ENCODE measurements around the gene SUSD3.
"Not testable (repeated sequence)": the region's sequence is repeated elsewhere in the genome, so short reads cannot be mapped to it uniquely, and the experiment has no call there.

Gene SUSD3

GRCh38 chr9:93108291-93109041, 50.0 kb downstream of the SUSD3 start:
- DNase-seq (ENCODE audit: low read depth in 2 of 3, low spot score in 2 of 3) = no peak

GRCh38 chr9:93110311-93110855, 51.9 kb downstream of the SUSD3 start:
- no peak for DNase-seq (ENCODE audit: low read depth in 2 of 3, low spot score in 2 of 3)

GRCh38 chr9:93111001-93111370, 52.5 kb downstream of the SUSD3 start:
- no peak for DNase-seq (ENCODE audit: low read depth in 2 of 3, low spot score in 2 of 3)

GRCh38 chr9:93111371-93112115, 53.0 kb downstream of the SUSD3 start:
- DNase-seq (ENCODE audit: low read depth in 2 of 3, low spot score in 2 of 3) = no peak

- DNase-seq (ENCODE audit: low read depth in 2 of 3, low spot score in 2 of 3) = no peak
Observed at GRCh38 chr9:93112116-93112863, 53.8 kb downstream of the SUSD3 start.

GRCh38 chr9:93112864-93113389, 54.4 kb downstream of the SUSD3 start:
- no peak for DNase-seq (ENCODE audit: low read depth in 2 of 3, low spot score in 2 of 3)

- DNase-seq (ENCODE audit: low read depth in 2 of 3, low spot score in 2 of 3) = no peak
Observed at GRCh38 chr9:93114169-93114983, 55.9 kb downstream of the SUSD3 start.

GRCh38 chr9:93114984-93115335, 56.5 kb downstream of the SUSD3 start:
- no peak for DNase-seq (ENCODE audit: low read depth in 2 of 3, low spot score in 2 of 3)

- no peak for DNase-seq (ENCODE audit: low read depth in 2 of 3, low spot score in 2 of 3)
Observed at GRCh38 chr9:93115486-93116071, 57.1 kb downstream of the SUSD3 start.

- DNase-seq (ENCODE audit: low read depth in 2 of 3, low spot score in 2 of 3) = no peak
Observed at GRCh38 chr9:93116072-93116961, 57.8 kb downstream of the SUSD3 start.

- DNase-seq (ENCODE audit: low read depth in 2 of 3, low spot score in 2 of 3) = not testable (repeated sequence)
Observed at GRCh38 chr9:93117521-93117920, 59.0 kb downstream of the SUSD3 start.

GRCh38 chr9:93117924-93118862, 59.7 kb downstream of the SUSD3 start:
- DNase-seq (ENCODE audit: low read depth in 2 of 3, low spot score in 2 of 3) = no peak

GRCh38 chr9:93118863-93119702, 60.6 kb downstream of the SUSD3 start:
- no peak for DNase-seq (ENCODE audit: low read depth in 2 of 3, low spot score in 2 of 3)

- no peak for DNase-seq (ENCODE audit: low read depth in 2 of 3, low spot score in 2 of 3)
Observed at GRCh38 chr9:93119703-93119952, 61.1 kb downstream of the SUSD3 start.

GRCh38 chr9:93119953-93120845, 61.7 kb downstream of the SUSD3 start:
- DNase-seq (ENCODE audit: low read depth in 2 of 3, low spot score in 2 of 3) = no peak

- no peak for DNase-seq (ENCODE audit: low read depth in 2 of 3, low spot score in 2 of 3)
Observed at GRCh38 chr9:93120846-93121315, 62.4 kb downstream of the SUSD3 start.

Measured in activated CD8-positive, alpha-beta memory T cell treated with anti-CD3 and anti-CD28 coated beads for 48 hours (primary cell).